ENCODE results near the gene ADGRV1. TPM values are rescaled to one million over a fixed set of nuclear protein-coding genes. Genes with fewer than 3 reads are reported as not detected.

ADGRV1 gene
- total RNA-seq, 1 experiment from 2014 or later = 21.4 TPM

DNA sequence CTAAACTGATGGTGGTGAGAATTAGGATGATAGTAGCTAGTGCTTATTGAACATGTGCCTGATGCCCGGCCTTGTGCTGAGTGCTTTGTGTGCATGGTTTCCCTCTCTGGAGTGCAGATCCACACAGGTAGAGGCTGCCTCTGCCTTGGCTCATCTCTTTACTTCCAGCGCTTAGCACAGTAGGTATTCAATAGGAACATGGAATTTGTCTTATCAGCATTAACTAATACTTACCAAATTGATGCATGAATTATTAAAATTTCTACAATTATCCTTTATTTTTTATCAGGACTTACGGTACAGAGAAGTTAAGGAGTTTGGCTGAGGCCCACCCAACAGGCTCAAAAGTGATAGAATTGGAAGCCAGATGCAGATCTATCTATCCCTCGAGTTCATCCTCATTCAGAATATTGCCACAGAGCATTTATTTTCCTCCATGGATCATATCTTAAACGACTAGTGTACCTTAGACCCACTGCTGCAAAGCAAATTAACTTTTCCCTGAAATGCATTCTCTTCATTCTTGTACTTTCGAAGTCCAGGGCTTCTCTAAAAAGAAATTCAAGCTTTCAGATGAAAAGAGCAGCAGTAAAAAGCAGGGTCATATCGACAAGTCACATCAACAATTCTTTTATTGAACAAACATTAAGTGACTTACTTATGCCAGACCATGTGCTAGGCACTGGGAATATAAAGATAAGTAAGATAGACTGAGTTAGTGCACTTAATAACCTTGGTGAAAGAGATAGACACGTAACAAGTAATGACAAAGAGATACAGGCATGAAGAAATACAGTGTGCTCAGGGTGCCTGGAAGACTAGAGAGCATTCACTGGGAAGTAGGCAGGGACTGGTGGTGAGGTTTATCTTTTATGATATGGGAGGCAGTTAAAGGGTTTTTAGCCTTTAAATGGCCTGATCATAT, 534.5 kb downstream of the ADGRV1 start:
- H3K4me3 ChIP-seq = no peak overlapping the region
- H3K4me1 ChIP-seq = no peaks in the 10 kb centered on the region
- no peaks in the 10 kb centered on the region for H3K36me3 ChIP-seq
- no peak overlapping the region for H3K27ac ChIP-seq
- no peak for DNase-seq
- H3K9me3 ChIP-seq (replicated peaks) = no peaks in the 10 kb centered on the region
- no peaks in the 10 kb centered on the region for H3K27me3 ChIP-seq

DNA sequence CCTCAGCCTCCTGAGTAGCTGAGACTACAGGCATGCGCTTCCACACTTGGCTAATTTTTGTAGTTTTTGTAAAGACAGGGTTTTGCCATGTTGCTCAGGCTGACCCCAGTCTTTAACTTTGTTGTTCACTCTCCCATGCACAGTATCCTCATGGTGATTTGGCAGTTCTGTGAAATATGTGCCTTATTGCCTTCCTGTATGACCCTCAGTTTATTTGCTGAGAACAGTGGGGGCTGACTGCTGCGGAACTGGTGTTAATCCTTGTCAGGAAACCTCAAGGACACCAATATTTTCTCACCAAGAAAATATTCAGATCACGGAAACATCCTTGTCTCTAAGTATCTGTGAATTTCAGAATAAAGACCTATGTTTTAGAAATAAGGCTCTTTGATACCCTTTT, 536.7 kb downstream of the ADGRV1 start:
- H3K9me3 ChIP-seq (replicated peaks) = no peaks in the 10 kb centered on the region
- no peaks in the 10 kb centered on the region for H3K27me3 ChIP-seq
- H3K4me3 ChIP-seq = no peak overlapping the region
- DNase-seq = no peak
- no peaks in the 10 kb centered on the region for H3K4me1 ChIP-seq
- H3K36me3 ChIP-seq = no peaks in the 10 kb centered on the region
- no peak overlapping the region for H3K27ac ChIP-seq

DNA sequence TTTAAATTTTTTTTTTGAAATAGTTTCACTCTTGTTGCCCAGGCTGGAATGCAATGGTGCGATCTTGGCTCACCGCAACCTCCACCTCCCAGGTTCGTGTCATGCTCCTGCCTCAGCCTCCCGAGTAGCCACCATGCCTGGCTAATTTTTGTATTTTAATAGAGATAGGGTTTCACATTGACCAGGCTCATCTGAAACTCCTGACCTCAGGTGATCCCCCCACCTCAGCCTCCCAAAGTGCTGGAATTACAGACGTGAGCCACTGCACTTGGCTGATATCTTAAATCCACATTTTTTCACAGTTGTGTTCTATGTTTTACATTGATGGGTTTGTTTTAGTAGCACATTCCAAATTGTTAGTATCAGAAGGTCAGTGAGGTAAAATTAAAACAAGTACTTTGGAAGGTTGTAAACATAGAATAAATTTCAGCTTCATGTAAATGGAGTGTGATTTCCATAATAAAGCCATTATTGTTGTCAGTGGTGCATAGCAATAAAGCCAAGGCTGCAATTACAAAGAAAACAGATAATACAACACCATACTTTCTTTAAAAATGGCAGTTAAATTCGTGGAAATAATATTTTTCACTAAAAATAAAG, 537.3 kb downstream of the ADGRV1 start:
- Histone ChIP-seq H3K36me3 (no peaks in the 10 kb centered on the region), H3K9me3 (replicated peaks) (no peaks in the 10 kb centered on the region), H3K4me1 (no peaks in the 10 kb centered on the region), H3K4me3 (no peak overlapping the region), H3K27ac (no peak overlapping the region), H3K27me3 (no peaks in the 10 kb centered on the region)
- no peak for DNase-seq

DNA sequence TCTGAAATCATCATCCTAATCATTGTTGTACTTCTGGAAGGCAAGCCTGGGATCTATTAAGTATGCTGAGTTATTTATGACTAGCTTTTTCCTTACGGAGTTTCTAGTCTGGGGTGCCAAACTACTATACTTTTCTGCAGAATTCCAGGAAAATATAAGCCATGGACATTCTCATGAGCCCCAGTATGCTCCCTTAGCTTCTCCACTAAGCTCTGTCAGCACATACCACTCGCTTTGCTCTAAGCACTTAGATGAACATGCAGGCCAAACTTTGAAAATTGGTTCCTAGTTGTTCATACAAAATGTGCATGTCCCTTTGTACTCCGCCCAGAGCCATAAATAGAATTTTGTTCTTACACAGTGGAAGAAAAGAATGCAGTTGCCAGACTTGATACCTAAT, 539.9 kb downstream of the ADGRV1 start:
- H3K27me3 ChIP-seq = no peaks in the 10 kb centered on the region
- H3K9me3 ChIP-seq (replicated peaks) = no peaks in the 10 kb centered on the region
- no peak overlapping the region for H3K4me3 ChIP-seq
- H3K27ac ChIP-seq = no peak overlapping the region
- no peaks in the 10 kb centered on the region for H3K36me3 ChIP-seq
- H3K4me1 ChIP-seq = no peaks in the 10 kb centered on the region
- no peak for DNase-seq

DNA sequence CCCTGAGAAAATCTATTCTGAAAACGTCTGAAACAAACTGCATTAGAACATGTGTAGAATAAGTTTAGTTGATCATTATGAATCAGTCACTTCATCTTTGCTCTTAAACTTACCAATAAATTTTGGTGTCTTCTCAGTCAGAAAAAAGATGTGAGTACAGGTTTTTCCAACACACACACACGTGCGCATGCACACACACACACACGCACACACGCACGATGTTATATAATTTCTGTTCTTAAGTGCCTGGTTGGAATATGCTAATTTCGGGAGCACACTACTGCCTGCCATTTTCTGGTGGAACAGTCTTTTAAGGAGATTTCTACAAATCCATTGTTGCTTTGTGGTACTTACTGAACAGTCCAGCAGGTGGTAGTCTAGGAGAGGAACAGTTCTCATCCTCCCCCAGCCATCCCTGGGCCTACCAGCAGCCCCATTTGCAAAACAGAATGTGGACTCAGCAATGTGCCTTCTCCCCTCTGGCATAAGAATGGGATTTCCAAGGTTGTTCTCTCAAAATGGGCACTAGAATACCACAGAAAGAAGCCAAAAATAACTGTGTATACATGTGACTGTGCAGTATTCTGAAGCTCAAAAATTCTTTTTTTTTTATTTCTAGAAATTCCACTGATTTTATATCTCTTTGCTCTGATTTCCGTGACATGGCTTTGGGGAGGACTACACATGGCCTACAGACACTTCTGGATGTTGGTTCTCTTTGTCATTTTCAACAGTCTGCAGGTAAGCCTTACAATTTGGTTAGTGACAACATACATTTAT, 543.2 kb downstream of the ADGRV1 start:
- no peak overlapping the region for H3K27ac ChIP-seq
- no peaks in the 10 kb centered on the region for H3K27me3 ChIP-seq
- no peaks in the 10 kb centered on the region for H3K4me1 ChIP-seq
- DNase-seq = peak; percentile 74 to 86
- H3K36me3 ChIP-seq = no peaks in the 10 kb centered on the region
- no peaks in the 10 kb centered on the region for H3K9me3 ChIP-seq (replicated peaks)
- H3K4me3 ChIP-seq = no peak overlapping the region

DNA sequence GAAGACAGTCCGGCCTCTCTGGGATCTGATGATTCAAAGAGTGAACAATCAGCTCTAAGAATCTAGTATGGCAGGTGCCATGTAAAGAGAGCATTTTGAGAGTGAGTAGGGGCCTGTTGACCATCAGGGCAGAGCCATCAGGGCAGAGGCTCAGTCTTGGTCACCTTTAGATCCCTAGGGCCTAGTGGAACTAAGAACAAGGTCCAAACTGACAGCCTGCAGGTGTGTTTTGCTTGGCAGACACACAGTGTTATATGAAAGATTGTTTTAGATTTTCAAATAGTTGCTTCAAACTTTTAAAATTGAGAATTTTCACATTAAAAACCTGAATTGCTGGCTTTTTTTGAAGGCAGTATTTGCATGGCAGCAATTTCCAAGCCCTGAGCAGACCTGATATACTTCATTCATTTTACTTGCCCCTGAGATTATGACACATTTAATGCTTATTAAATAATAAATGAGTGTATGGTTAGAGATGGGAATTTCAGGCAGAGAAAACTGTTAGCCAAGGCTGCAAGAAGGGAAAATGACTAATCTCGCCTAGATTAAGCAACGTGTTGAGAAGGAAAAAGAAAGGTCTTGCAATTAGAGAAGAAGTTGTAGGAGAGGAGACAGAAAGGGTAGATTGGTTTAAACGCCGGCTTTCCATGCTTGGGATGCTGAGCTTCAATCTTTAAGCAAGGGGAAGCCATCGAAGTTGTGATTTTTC, 544.9 kb downstream of the ADGRV1 start:
- no peaks in the 10 kb centered on the region for H3K9me3 ChIP-seq (replicated peaks)
- no peak for DNase-seq
- no peak overlapping the region for H3K4me3 ChIP-seq
- no peaks in the 10 kb centered on the region for H3K4me1 ChIP-seq
- no peak overlapping the region for H3K27ac ChIP-seq
- no peaks in the 10 kb centered on the region for H3K27me3 ChIP-seq
- H3K36me3 ChIP-seq = no peaks in the 10 kb centered on the region

DNA sequence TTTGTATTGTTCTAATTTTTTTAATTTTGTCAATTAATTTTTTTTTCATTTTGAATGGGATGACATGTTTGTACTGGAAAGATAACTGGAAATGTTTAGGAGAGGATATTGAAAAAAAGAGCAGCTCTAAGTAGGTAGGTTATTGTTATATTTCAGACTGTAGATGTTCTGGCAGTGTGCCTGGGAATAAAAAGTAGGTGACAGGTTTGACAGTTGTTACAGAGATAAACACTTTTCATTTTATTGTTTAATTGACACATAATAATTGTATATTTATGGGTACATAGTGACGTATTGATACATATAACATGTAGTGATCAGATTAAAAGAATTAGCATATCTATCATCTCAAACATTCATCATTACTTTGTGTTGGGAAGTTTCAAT, 545.5 kb downstream of the ADGRV1 start:
- no peaks in the 10 kb centered on the region for H3K4me1 ChIP-seq
- no peak overlapping the region for H3K27ac ChIP-seq
- no peaks in the 10 kb centered on the region for H3K36me3 ChIP-seq
- H3K4me3 ChIP-seq = no peak overlapping the region
- no peaks in the 10 kb centered on the region for H3K27me3 ChIP-seq
- DNase-seq = no peak
- no peaks in the 10 kb centered on the region for H3K9me3 ChIP-seq (replicated peaks)

DNA sequence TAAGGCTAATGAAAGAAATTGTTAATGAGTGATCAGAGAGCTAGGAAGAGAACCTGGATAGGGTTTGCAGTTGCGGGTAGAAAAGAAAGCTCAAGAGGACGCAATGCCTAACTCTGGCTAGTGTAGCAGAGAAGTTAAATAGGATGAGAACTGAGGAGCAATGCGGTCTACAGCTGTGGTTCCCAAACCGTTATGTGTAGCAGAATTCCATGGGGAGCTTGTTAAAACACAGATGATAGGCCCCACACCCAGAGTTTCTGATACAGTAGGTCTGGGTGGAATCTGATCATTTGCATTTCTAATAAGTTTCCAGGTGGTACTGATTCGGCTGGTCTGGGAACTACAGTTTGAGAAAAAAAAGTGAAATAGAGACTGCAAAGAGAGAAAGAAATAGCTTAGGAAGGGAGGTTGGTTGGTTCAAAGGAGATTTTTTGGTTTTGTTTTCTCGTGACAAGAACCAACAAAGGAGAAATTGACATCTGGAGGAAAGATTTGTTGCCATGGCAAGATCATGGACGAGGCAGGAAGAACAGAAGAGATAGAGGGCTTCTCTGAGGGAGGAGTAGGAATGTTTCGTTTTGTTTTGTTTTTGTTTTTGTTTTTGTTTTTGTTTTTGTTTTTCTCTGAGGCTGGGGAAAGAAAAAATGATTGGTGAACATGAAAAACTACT, 548.4 kb downstream of the ADGRV1 start:
- DNase-seq = no peak
- Histone ChIP-seq H3K27me3 (no peaks in the 10 kb centered on the region), H3K4me3 (no peak overlapping the region), H3K9me3 (replicated peaks) (no peaks in the 10 kb centered on the region), H3K4me1 (no peaks in the 10 kb centered on the region), H3K36me3 (no peaks in the 10 kb centered on the region), H3K27ac (no peak overlapping the region)

DNA sequence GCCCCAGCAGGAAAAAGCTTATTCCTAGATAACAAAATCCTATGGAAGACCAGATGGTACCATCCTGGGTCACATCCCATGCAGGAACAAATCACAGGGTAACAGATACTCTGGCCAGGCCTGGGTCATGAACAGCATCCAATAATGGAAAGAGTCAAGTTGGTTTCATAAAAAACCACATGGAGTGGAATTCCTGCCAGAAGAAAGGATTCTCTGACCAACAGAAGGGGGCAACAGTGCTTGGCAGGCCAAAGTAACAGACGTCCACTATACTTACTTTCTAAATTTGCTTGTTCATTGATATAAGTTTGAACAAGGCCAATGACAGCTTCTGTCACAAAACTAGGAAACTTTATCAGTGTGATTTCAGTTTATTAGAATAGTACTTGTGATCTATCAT, 551.0 kb downstream of the ADGRV1 start:
- H3K27me3 ChIP-seq = no peaks in the 10 kb centered on the region
- no peaks in the 10 kb centered on the region for H3K4me1 ChIP-seq
- no peak overlapping the region for H3K27ac ChIP-seq
- no peaks in the 10 kb centered on the region for H3K9me3 ChIP-seq (replicated peaks)
- no peaks in the 10 kb centered on the region for H3K36me3 ChIP-seq
- DNase-seq = no peak
- no peak overlapping the region for H3K4me3 ChIP-seq

DNA sequence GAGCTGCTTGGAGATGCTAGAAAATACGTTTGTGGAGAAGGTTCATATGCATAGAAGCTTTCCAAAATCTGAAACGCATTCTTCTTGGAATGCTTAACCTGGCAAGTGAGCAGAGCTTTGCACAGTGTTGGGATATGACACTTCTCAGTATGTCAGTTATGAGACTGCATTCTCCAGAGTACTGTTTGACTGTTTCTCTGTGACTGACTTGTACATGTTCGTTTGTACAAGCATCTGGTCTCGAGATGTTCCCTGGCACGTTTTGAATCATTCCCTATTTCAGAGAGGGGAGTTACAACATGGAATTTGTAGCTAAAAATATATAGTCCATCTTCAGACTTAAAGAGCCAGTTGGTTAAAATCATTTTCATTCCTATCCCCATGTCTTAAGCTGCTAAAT, 552.1 kb downstream of the ADGRV1 start:
- no peak for DNase-seq
- Histone ChIP-seq H3K27ac (no peak overlapping the region), H3K4me3 (no peak overlapping the region), H3K9me3 (replicated peaks) (no peaks in the 10 kb centered on the region), H3K36me3 (no peaks in the 10 kb centered on the region), H3K27me3 (no peaks in the 10 kb centered on the region), H3K4me1 (no peaks in the 10 kb centered on the region)

DNA sequence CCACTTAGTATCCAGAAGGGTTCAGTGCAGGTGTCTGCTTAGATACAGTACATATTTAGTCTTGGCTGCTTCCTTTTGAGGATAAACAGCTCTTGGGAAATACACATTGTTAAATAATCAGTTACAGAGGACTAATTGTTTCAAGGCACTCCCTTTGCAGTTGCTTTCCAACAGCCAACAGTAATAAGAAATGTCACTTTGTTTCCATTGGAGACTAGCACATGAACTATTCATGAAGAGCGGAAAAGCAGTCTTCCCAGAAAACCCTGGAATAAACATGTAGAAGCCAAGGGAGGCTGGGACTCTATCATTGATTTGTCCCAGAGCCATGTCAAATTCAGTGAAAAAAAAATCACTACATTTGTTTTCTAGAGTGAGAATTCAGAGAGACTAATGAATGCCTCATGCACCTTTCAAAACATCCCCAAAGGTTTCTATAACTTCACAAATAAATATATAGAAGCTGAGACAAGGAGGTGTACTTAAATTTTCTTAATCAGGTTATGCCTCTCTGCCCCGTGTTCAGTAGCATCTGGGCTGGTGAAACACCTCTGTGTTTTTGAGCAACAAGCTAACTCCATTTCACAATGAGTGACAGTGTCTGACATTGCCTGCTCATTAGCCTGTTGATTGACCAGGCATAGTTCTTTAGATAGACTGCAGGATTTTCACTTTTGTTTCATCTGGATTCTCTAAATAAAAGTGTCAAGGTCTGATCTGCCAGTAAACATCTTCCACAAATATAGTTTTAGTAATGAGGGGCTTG, 553.1 kb downstream of the ADGRV1 start:
- Histone ChIP-seq H3K9me3 (replicated peaks) (no peaks in the 10 kb centered on the region), H3K4me1 (no peaks in the 10 kb centered on the region), H3K27me3 (no peaks in the 10 kb centered on the region), H3K4me3 (no peak overlapping the region), H3K27ac (no peak overlapping the region), H3K36me3 (no peaks in the 10 kb centered on the region)
- DNase-seq = no peak

DNA sequence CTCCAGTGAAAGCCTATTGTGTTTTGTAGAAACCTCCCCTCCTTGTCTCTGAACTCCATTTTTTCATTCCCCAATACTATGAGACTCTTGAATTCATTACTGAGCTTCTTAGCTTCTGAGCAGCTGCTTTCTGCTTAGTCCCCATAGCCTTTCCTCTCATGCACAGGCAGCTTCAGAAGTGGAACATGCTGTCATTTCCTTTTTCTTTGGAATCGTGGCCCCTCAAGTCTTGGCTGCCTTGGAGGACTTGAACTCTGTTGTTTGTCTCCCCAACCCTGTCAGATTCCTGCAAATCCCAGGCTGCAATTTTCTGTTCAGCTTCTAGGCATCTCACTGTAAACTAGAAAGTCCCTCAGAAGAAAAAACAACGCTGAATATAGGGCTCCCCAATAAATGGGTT, 556.1 kb downstream of the ADGRV1 start:
- no peaks in the 10 kb centered on the region for H3K9me3 ChIP-seq (replicated peaks)
- no peak overlapping the region for H3K27ac ChIP-seq
- no peak overlapping the region for H3K4me3 ChIP-seq
- no peaks in the 10 kb centered on the region for H3K36me3 ChIP-seq
- no peaks in the 10 kb centered on the region for H3K4me1 ChIP-seq
- DNase-seq = no peak
- no peaks in the 10 kb centered on the region for H3K27me3 ChIP-seq

DNA sequence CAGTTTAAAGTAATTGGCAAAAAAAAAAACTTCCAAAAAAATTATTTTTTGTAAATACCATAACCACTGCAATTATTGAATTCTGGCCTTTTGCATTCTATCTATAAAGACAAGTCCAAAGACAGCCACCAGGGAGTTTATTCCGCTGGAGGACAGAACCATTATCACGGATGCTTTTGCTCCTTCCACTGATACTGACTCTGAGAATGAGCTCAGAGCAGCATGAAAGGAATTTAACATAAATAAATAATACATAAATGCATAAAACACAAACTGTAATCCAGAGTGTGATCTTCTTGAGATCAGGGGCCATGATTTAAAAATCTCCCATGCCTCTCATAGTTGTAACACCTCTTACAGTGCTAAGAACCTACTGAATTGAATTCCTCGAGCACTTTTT, 559.8 kb downstream of the ADGRV1 start:
- H3K27ac ChIP-seq = no peak overlapping the region
- DNase-seq = no peak
- no peaks in the 10 kb centered on the region for H3K9me3 ChIP-seq (replicated peaks)
- H3K27me3 ChIP-seq = no peaks in the 10 kb centered on the region
- no peak overlapping the region for H3K4me3 ChIP-seq
- no peaks in the 10 kb centered on the region for H3K4me1 ChIP-seq
- no peaks in the 10 kb centered on the region for H3K36me3 ChIP-seq

DNA sequence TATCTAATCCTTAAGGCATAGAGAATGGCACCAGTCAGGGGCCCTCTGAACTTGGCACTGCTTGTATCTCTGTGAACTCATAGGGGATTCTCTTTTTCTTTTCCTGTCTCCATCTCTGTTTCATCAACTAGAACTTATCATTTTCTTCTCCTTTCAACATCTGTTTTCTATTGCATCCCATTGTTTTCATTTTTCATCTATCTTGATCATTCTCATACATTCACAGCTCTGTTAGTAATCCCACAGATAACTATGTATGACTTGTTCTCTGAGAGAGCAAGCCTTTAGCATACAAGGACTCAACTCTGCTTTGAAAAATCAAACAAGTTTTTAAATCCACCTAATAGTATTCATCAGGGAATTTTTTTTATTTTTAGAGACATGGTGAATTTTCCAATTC, 560.2 kb downstream of the ADGRV1 start:
- Histone ChIP-seq H3K4me3 (no peak overlapping the region), H3K4me1 (no peaks in the 10 kb centered on the region), H3K27ac (no peak overlapping the region), H3K36me3 (no peaks in the 10 kb centered on the region), H3K9me3 (replicated peaks) (no peaks in the 10 kb centered on the region), H3K27me3 (no peaks in the 10 kb centered on the region)
- DNase-seq = no peak

All from SJCRH30 (cell line).